ENCODE data around the gene STAB2.

STAB2 gene

GRCh38 chr12:103812789-103813188, 225.7 kb downstream of the STAB2 start:
- DNase-seq = no peak

GRCh38 chr12:103813426-103813825, 226.4 kb downstream of the STAB2 start:
- DNase-seq = no peak

- DNase-seq = no peak
Observed at GRCh38 chr12:103813949-103814348, 226.9 kb downstream of the STAB2 start.

- DNase-seq = no peak
Observed at GRCh38 chr12:103814436-103814835, 227.4 kb downstream of the STAB2 start.

Data from CD4-positive, alpha-beta T cell treated with Interleukin-4 for 1 hour (primary cell).